GM23338 (cell line): ENCODE measurements around the gene EIF4G3. TPM values are rescaled to one million over a fixed set of nuclear protein-coding genes. Genes with fewer than 3 reads are reported as not detected.

ENCODE experiments used
- ATAC-seq: fragments of 200-7000 bp; cut with Tn5 transposase; 3 replicates; pipeline ENCODE4 v1.9.1; 2020
- DNase-seq: peaks from one replicate; pipeline ENCODE4 v3.0.0-alpha.2; 2015; ENCODE audit warnings: low spot score
- H2AFZ ChIP-seq: fragments of 200-600 bp; sonication (generic); 2 replicates; pipeline ENCODE4 v1.8.0; 2016; ENCODE audit warnings: antibody characterized with exemption, mild to moderate bottlenecking, moderate library complexity
- H3F3A ChIP-seq: fragments of 200-600 bp; sonication (generic); replicated peaks from 2 replicates; pipeline ENCODE4 v1.8.0; 2017; ENCODE audit warnings: antibody characterized with exemption, mixed run types, low read depth
- H3K27ac ChIP-seq: fragments of 200-600 bp; sonication (generic); 2 replicates; pipeline ENCODE4 v1.6.1; 2016; ENCODE audit warnings: low read depth
- H3K27me3 ChIP-seq: fragments of 200-600 bp; sonication (generic); 2 replicates; pipeline ENCODE4 v1.8.0; 2016; ENCODE audit warnings: mild to moderate bottlenecking, mixed run types, moderate library complexity; ENCODE audit not compliant: insufficient read depth
- H3K36me3 ChIP-seq: fragments of 200-600 bp; sonication (generic); 2 replicates; pipeline ENCODE4 v1.8.0; 2016; ENCODE audit warnings: mild to moderate bottlenecking; ENCODE audit not compliant: insufficient read depth
- H3K4me1 ChIP-seq: fragments of 200-600 bp; sonication (generic); 2 replicates; pipeline ENCODE4 v1.8.0; 2016; ENCODE audit warnings: mild to moderate bottlenecking, moderate library complexity; ENCODE audit not compliant: insufficient read depth
- H3K4me2 ChIP-seq: fragments of 200-600 bp; sonication (generic); 2 replicates; pipeline ENCODE4 v1.7.1; 2017; ENCODE audit warnings: mixed run types
- H3K4me3 ChIP-seq: fragments of 200-600 bp; sonication (generic); 2 replicates; pipeline ENCODE4 v1.6.1; 2016; ENCODE audit warnings: mixed run types
- H3K79me2 ChIP-seq: fragments of 200-600 bp; sonication (generic); replicated peaks from 2 replicates; pipeline ENCODE4 v1.8.0; 2017; ENCODE audit warnings: mild to moderate bottlenecking; ENCODE audit not compliant: insufficient read depth
- H3K9me2 ChIP-seq: fragments of 200-600 bp; sonication (generic); 2 replicates; pipeline ENCODE4 v1.8.0; 2017; ENCODE audit not compliant: insufficient read depth
- H4K20me1 ChIP-seq: fragments of 200-600 bp; sonication (generic); replicated peaks from 2 replicates; pipeline ENCODE4 v1.8.0; 2017; ENCODE audit warnings: mild to moderate bottlenecking; ENCODE audit not compliant: insufficient read depth
- H3K27ac Mint-ChIP-seq: 2 replicates; pipeline ENCODE4 v1.8.0; 2020; ENCODE audit warnings: inconsistent platforms, mild to moderate bottlenecking, moderate library complexity, mixed read lengths
- H3K27me3 Mint-ChIP-seq: 3 replicates; pipeline ENCODE4 v1.8.0; 2022; ENCODE audit warnings: low read depth, mild to moderate bottlenecking, moderate library complexity, mixed read lengths, inconsistent platforms; ENCODE audit not compliant: insufficient read depth, poor library complexity
- H3K36me3 Mint-ChIP-seq: 3 replicates; pipeline ENCODE4 v1.8.0; 2021; ENCODE audit warnings: low read depth, mild to moderate bottlenecking, inconsistent platforms, moderate library complexity, mixed read lengths
- H3K4me1 Mint-ChIP-seq: 3 replicates; pipeline ENCODE4 v1.8.0; 2020; ENCODE audit warnings: mild to moderate bottlenecking, inconsistent platforms, mixed read lengths
- H3K4me3 Mint-ChIP-seq: 3 replicates; pipeline ENCODE4 v1.8.0; 2021; ENCODE audit warnings: moderate library complexity, mild to moderate bottlenecking, inconsistent platforms, mixed read lengths
- H3K9me3 Mint-ChIP-seq: 3 replicates; pipeline ENCODE4 v1.8.0; 2020; ENCODE audit warnings: moderate library complexity, mild to moderate bottlenecking, inconsistent platforms, mixed read lengths
- CREB1 ChIP-seq: fragments of 250-450 bp; sonication (Bioruptor Pico); IDR thresholded peaks from 2 replicates; pipeline ENCODE4 v1.5.0; 2020; ENCODE audit warnings: low read depth, mild to moderate bottlenecking, moderate library complexity
- CTCF ChIP-seq, 2 experiments: fragments of 200-600 bp in 1 of 2; sonication (generic) in 1 of 2; conservative IDR thresholded peaks; 2 replicates each; pipeline versions ENCODE4 v1.5.1 to v1.6.1; 2016 to 2017; ENCODE audit warnings: antibody characterized with exemption in 2 of 2, low read depth in 2 of 2, mild to moderate bottlenecking in 2 of 2, moderate library complexity in 1 of 2
- EZH2 ChIP-seq: fragments of 200-600 bp; sonication (generic); IDR thresholded peaks from one replicate; pipeline ENCODE4 v1.8.0; 2017; ENCODE audit warnings: antibody characterized with exemption, mild to moderate bottlenecking, low read depth; ENCODE audit not compliant: unreplicated experiment
- EZH2phosphoT487 ChIP-seq: fragments of 200-600 bp; sonication (generic); IDR thresholded peaks from one replicate; pipeline ENCODE4 v1.8.1; 2018; ENCODE audit warnings: antibody characterized with exemption; ENCODE audit not compliant: unreplicated experiment
- JUNB ChIP-seq: IDR thresholded peaks from one replicate; pipeline ENCODE4 v1.6.1; 2016; ENCODE audit warnings: antibody characterized with exemption; ENCODE audit not compliant: unreplicated experiment
- NANOG ChIP-seq: IDR thresholded peaks from 2 replicates; pipeline ENCODE4 v1.6.1; 2016; ENCODE audit warnings: antibody characterized with exemption, borderline replicate concordance
- POLR2AphosphoS5 ChIP-seq: IDR thresholded peaks from 2 replicates; pipeline ENCODE4 v1.6.1; 2016; ENCODE audit warnings: antibody characterized with exemption, low read depth
- STAT1 ChIP-seq: IDR thresholded peaks from one replicate; pipeline ENCODE4 v1.6.1; 2016; ENCODE audit warnings: antibody characterized with exemption; ENCODE audit not compliant: unreplicated experiment
- ZNF114 ChIP-seq: fragments of 250-450 bp; sonication (Bioruptor Pico); IDR thresholded peaks from 2 replicates; pipeline ENCODE4 v1.5.0; 2020; ENCODE audit warnings: mild to moderate bottlenecking, moderate library complexity
- ZNF331 ChIP-seq: fragments of 250-450 bp; sonication (Bioruptor Pico); IDR thresholded peaks from 2 replicates; pipeline ENCODE4 v1.5.0; 2020; ENCODE audit warnings: low read depth, mild to moderate bottlenecking, moderate library complexity
- ZNF462 ChIP-seq: fragments of 250-450 bp; sonication (Bioruptor Pico); IDR thresholded peaks from 2 replicates; pipeline ENCODE4 v1.5.0; 2020; ENCODE audit warnings: mild to moderate bottlenecking, moderate library complexity
- polyA plus RNA-seq: library from polyadenylated mRNA; unstranded; fragments of >200 nt; fragmentation: Nextera tagmentation; extraction: Ambion mirVana; gene quantifications from 2 replicates; pipeline ENCODE4 v1.2.1, GENCODE V29; 2016
- total RNA-seq: library from RNA; depleted of rRNA; stranded (reverse); fragments of >200 nt; shearing (Covaris generic); gene quantifications from 2 replicates; pipeline ENCODE4 v1.2.3, GENCODE V29; 2014
- TF ChIP-seq, protein P1 (sequence below): IDR thresholded peaks from 2 replicates; pipeline ENCODE4 v1.6.1; 2016; ENCODE audit warnings: antibody characterized with exemption
- TF ChIP-seq, protein P2 (sequence below): IDR thresholded peaks from one replicate; pipeline ENCODE4 v1.6.1; 2018; ENCODE audit warnings: antibody characterized with exemption; ENCODE audit not compliant: unreplicated experiment

The EIF4G3 gene
- total and polyA plus RNA-seq, 2 experiments from 2014 or later = 37.9 to 68.1 TPM

- Histone ChIP-seq H4K20me1 (peaks cover 31% of the 10 kb centered on the region), H3K27me3 (peaks cover 11% of the 10 kb centered on the region; the same call in 1 of the 2 replicates), H3K4me1 (peaks cover 18% of the 10 kb centered on the region), H3K79me2 (peaks cover 57% of the 10 kb centered on the region), H3K4me2 (peak overlapping the region; percentile 92), H2AFZ (no peak overlapping the region), H3K36me3 (peaks cover 4% of the 10 kb centered on the region; the same call in 1 of the 2 replicates), H3F3A (0 out of 2 replicates have a peak, but pooled peaks cover 3% of the 10 kb centered on the region), H3K4me3 (peak overlapping the region; percentile 96), H3K27ac (0 out of 2 replicates have a peak overlapping the region, but pooled peaks have one; percentile 7), H3K9me2 (no peaks in the 10 kb centered on the region)
- Mint-ChIP-seq H3K4me3 (peak overlapping the region; percentile 83), H3K36me3 (peaks cover 20% of the 10 kb centered on the region), H3K27me3 (peaks cover 16% of the 10 kb centered on the region), H3K4me1 (peaks cover 18% of the 10 kb centered on the region), H3K27ac (peak overlapping the region; percentile 37), H3K9me3 (no peaks in the 10 kb centered on the region)
- TF ChIP-seq NANOG (no peak), ZNF462 (CRISPR knock-in tag) (no peak), POLR2AphosphoS5 (no peak), STAT1 (no peak), EZH2 (no peak), ZNF114 (CRISPR knock-in tag) (no peak), JUNB (no peak), CREB1 (CRISPR knock-in tag) (no peak), EZH2phosphoT487 (no peak), CTCF (conservative IDR thresholded peaks at IDR 0.05; ENCODE audit: low read depth in 2 of 2) (no peak), ZNF331 (CRISPR knock-in tag) (no peak)
- TF ChIP-seq, protein P1, sequence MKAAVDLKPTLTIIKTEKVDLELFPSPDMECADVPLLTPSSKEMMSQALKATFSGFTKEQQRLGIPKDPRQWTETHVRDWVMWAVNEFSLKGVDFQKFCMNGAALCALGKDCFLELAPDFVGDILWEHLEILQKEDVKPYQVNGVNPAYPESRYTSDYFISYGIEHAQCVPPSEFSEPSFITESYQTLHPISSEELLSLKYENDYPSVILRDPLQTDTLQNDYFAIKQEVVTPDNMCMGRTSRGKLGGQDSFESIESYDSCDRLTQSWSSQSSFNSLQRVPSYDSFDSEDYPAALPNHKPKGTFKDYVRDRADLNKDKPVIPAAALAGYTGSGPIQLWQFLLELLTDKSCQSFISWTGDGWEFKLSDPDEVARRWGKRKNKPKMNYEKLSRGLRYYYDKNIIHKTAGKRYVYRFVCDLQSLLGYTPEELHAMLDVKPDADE = no peak
- TF ChIP-seq, protein P2, sequence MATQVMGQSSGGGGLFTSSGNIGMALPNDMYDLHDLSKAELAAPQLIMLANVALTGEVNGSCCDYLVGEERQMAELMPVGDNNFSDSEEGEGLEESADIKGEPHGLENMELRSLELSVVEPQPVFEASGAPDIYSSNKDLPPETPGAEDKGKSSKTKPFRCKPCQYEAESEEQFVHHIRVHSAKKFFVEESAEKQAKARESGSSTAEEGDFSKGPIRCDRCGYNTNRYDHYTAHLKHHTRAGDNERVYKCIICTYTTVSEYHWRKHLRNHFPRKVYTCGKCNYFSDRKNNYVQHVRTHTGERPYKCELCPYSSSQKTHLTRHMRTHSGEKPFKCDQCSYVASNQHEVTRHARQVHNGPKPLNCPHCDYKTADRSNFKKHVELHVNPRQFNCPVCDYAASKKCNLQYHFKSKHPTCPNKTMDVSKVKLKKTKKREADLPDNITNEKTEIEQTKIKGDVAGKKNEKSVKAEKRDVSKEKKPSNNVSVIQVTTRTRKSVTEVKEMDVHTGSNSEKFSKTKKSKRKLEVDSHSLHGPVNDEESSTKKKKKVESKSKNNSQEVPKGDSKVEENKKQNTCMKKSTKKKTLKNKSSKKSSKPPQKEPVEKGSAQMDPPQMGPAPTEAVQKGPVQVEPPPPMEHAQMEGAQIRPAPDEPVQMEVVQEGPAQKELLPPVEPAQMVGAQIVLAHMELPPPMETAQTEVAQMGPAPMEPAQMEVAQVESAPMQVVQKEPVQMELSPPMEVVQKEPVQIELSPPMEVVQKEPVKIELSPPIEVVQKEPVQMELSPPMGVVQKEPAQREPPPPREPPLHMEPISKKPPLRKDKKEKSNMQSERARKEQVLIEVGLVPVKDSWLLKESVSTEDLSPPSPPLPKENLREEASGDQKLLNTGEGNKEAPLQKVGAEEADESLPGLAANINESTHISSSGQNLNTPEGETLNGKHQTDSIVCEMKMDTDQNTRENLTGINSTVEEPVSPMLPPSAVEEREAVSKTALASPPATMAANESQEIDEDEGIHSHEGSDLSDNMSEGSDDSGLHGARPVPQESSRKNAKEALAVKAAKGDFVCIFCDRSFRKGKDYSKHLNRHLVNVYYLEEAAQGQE = no peak
- no peak for ATAC-seq
- no peak for DNase-seq
Measured at GRCh38 chr1:21175324-21175669, 1.4 kb downstream of the EIF4G3 start.
